LNCaP clone FGC (cell line): ENCODE results near the gene ARPC2.

Source experiments
- DNase-seq: peaks from one replicate; pipeline ENCODE4 v3.0.0-alpha.2; 2011; ENCODE audit warnings: low read depth
- H3K4me3 ChIP-seq: 2 replicates; pipeline ENCODE4 v1.5.1; 2011; ENCODE audit warnings: mild to moderate bottlenecking, low read depth, low read length, control low read depth
- CTCF ChIP-seq: IDR thresholded peaks from 2 replicates; pipeline ENCODE4 v1.5.1; 2012; ENCODE audit warnings: mild to moderate bottlenecking; ENCODE audit not compliant: control insufficient read depth, insufficient read depth; ENCODE audit errors: extremely low read depth

The ARPC2 gene

GRCh38 chr2:218180467-218181114, 36.4 kb upstream of the ARPC2 start:
- H3K4me3 ChIP-seq = no peak overlapping the region
- TF ChIP-seq CTCF = no peak
- DNase-seq = no peak

- DNase-seq = no peak
- TF ChIP-seq CTCF = no peak
- no peak overlapping the region for H3K4me3 ChIP-seq
These were observed 32.7 kb upstream of the ARPC2 start for GRCh38 chr2:218184331-218184730.

GRCh38 chr2:218186355-218186766, 30.6 kb upstream of the ARPC2 start:
- no peak overlapping the region for H3K4me3 ChIP-seq
- peak; percentile 71 for TF ChIP-seq CTCF
- peak; percentile 49 for DNase-seq

GRCh38 chr2:218186876-218187275, 30.1 kb upstream of the ARPC2 start:
- no peak for DNase-seq
- H3K4me3 ChIP-seq = no peak overlapping the region
- no peak for TF ChIP-seq CTCF

- TF ChIP-seq CTCF = no peak
These were observed 29.5 kb upstream of the ARPC2 start for GRCh38 chr2:218187296-218188015.

GRCh38 chr2:218188528-218188927, 28.5 kb upstream of the ARPC2 start:
- no peak overlapping the region for H3K4me3 ChIP-seq
- no peak for TF ChIP-seq CTCF
- no peak for DNase-seq

More at GRCh38 chr2:218187296-218188015, 29.5 kb upstream of the ARPC2 start:
- DNase-seq = no peak
- no peak overlapping the region for H3K4me3 ChIP-seq
